HG02759 (cell line): ENCODE results near the gene ATP5ME.
"Not testable (repeated sequence)": the region's sequence is repeated elsewhere in the genome, so short reads cannot be mapped to it uniquely, and the experiment has no call there.

Source experiments
- ATAC-seq: cut with Tn5 transposase; IDR thresholded peaks from one replicate; pipeline ENCODE4 v1.9.1; 2021; ENCODE audit warnings: mild to moderate bottlenecking, moderate library complexity; ENCODE audit not compliant: unreplicated experiment

ATP5ME gene

GRCh38 chr4:705278-706082 is 31.4 kb upstream of the ATP5ME start, which contains the start of gene PCGF3:
PCGF3 (plus strand) TSS chr4:705832; CDS start chr4:733681, 27,849 bp downstream.
- ATAC-seq, result peak; percentile 96

DNA sequence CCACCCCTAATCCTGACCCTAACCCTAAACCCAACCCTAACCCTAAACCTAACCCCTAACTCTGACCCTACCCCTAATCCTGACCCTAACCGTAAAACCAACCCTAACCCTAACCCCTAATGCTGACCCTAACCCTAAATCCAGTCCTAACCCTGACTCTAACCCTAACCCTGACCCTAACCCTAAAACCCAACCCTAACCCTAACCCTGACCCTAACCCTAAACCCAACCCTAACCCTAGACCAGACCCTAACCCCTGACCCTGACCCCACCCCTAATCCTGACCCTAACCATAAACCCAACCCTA is 30.8 kb upstream of the ATP5ME start:
- ATAC-seq, result no peak

DNA sequence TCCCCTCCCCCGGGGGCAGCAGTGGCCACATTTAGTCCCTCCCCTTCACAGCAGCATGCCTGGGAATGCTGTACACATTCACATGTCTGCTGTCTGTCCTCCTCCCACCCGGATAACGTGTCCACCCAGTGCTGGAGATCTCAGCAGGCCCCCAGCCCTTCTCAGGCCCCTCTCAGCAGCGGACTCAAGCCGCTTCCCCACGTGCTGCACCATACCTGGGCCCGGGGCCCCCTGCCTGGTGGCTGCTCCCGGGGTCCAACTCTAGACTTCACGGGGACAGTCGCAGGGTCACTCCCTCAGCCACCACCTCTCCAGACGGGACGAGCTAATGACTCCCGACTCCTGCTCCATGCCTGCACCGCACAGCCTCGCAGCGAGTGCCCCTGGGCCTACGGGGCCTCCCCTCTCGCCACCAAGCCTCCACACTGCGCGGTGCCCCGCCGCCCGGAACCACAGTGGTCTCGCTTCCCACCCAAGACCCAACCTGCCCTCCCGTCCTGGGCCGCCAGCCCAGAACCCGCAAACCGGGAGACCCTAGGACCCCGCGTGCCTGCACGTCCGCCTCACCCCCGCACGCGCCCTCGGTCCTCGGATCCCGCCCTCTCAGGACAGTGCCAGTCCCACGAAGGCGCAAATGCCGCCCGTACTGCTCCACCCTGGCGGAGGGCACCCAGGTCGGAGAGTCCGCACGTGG is 30.3 kb upstream of the ATP5ME start:
- no peak for ATAC-seq

- ATAC-seq, result no peak
These were observed 29.5 kb upstream of the ATP5ME start for GRCh38 chr4:703336-704197.

DNA sequence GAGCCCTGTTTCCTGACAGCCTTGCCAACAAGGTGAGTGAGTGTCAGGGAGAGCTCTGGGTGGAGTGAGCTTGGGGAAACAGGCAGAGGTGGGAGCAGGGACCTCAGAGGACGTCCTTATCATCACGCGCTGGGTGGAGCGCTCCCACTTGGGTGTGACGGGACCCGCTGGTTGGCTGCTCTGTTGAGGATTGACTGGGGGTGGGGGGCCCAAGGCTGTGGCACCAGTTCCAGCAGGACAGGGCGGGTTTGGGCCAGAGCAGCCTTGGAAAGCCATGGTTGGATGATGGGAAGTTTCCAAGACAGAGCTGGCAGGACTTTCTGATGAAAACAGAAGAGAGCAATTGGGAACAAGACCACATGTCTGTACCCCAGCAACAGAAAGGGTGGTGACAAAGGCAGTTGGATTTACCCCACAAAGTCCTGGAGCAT is 28.6 kb upstream of the ATP5ME start:
- ATAC-seq, result no peak

- ATAC-seq, result no peak
These were observed 26.6 kb upstream of the ATP5ME start for GRCh38 chr4:700587-701264.

DNA sequence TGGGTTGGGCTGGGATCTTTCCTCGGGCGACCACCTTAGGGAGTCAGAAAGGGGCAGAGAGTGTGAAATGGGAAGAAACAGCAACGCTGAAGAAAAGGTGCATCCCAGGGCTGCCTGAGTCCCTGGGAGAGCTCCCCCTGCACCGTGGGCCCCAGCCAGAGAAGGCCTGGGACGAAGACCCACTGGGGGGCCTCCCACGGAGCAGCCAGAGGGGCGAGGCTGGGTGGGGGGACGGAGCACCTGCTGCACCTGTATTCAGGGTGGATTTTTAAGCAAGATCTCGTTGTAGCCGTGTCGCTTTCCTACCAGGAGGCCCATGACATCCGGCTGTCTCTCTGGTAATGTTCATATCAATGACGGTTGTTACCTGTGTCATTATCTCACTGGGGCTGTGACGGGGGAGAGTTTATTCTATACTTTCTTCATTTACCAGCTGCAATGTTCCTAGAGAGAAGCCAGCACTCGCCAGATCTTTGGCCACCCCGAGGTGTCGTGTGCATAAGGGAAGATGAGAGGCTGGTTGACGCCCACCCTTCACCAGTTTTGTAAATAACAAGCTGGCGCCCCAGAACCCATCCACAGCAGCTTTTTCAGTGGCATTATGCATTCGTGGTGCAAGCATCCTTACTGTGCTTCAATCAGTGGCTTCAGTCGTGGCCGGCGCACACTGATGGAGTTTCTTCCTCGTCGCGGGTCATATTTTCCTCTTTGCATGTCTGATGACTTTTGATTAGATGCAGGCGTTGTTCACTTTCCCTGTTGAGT is 25.9 kb upstream of the ATP5ME start:
- ATAC-seq, result no peak

DNA sequence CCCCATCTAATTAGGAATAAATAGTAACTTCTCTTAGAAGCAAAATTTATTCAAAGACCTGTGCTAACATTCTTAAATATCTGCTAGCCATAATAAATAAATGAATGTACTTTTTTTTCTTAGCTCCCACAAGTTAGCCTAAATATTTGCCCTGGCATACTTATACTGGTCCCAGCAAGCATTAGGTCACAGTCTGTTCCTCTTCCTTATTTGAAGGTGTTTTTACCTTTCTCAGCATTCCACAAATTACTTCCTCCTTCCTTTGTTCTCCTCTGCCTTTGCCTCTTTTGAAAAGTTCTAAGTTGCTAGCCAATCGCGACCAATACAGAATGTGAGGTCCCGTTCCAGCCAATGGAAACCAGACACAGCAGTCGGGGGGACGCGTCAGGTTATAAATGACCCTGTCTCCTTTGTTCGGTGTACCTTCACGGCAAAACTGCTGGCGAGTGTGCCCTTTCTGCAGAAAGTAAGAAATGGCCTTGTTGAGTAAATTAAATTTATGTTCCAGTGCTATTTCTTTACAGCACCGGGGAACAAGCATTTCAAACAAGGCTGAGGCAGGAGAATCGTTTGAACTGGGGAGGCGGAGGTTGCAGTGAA is 20.4 kb upstream of the ATP5ME start:
- not testable (repeated sequence) for ATAC-seq

DNA sequence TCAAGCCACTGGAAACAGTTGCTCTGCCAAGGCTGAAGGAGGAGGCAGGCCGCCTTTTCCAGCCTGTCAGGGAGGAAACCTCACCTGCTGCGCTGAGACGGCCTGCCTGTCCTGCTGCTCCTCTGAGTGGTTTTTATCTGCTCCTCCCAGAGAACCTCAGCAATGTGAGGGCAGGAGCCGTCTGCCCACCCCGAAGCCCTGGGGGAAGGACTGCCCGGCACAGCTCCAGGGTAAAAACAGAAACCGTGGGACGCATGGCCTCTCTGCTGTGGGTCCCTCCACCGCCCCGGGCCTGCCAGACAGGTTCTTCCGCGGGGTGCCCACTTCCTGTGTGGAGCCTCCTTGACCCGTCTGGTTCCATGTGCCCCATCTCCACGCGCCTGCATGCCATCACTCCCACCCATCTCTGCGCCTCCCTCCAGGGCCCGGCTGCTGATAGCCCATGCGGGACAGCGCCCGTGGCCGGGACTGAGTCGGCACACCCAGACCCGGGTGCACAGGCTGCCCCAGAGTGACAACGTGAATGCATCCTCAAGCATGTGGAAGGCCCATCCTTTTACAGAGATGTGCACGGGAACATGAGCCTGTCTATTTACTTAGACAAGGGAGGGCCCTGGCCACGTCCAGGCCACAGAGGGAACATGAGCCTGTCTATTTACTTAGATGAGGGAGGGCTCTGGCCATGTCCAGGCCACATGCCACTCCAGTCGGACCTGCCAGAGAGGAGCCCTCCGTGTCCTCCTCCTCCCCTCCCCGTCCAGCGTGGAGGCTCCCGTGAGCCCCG is 18.9 kb upstream of the ATP5ME start:
- no peak for ATAC-seq

DNA sequence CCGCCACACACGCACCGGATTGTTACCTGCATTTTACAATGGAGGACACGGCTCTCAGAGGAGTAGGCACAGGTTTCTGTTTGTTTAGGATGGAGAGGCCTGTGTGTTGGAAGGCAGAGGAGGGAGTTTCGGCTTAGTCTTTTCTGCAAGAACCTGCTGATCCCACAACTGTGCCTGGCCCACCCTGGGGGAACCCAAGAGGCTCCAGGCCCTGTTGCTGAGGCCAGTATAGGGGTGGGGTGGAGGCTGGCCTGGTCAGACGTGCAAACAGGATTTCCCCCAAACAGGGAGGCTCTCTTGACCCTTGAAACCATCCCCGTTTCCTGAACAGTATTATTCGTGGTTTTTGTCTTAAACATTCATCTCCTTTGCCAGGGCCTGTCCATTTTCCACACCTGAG is 15.6 kb upstream of the ATP5ME start:
- no peak for ATAC-seq

- no peak for ATAC-seq
These were observed 15.0 kb upstream of the ATP5ME start, which contains the start of gene SLC49A3 for GRCh38 chr4:688854-689681. SLC49A3 (minus strand) TSS chr4:689151; CDS start chr4:689127, 24 bp downstream.

DNA sequence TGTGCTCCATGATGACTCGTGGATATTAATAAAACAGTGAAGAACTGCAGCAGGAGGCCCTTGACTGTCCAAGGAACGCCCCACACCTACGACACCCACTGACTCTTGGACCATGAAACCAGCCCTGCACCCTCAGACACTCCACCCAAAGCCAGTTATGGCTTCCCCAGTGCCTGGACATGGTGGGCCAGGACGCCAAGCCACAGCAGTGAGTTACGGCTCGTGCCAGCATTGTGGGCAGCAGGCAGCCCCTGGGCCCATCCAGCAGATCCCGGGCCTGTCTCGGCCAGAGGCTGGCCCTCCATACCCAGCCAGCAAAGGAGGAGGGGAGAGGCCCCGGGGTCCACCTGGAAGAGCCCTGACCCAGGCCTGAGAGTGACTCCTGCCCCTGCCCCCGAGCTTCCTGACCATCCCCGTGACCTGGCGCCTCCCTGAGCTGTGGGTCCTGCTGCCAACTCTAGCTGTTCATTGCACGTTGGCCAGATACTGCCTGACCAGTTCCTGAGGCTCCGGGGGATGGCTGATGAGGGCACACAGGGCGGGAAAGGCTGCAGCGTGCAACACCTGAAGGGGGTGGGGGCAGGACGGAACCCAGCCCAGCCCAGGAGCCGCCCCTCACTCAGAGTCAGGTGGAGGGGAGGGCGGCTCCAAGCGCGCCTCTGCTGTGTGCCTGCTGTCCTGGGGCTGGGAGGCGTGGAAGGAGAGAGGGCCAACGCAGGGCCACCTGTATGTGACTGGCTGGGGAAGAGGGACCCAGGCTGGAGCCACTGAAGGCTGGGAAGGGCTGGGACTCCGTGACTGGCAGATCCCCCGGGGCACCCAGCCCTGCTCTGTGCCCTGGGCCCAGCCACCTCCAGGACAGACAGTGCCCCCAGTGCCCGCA is 14.1 kb upstream of the ATP5ME start:
- no peak for ATAC-seq

GRCh38 chr4:687048-687970 is 13.2 kb upstream of the ATP5ME start:
- no peak for ATAC-seq

DNA sequence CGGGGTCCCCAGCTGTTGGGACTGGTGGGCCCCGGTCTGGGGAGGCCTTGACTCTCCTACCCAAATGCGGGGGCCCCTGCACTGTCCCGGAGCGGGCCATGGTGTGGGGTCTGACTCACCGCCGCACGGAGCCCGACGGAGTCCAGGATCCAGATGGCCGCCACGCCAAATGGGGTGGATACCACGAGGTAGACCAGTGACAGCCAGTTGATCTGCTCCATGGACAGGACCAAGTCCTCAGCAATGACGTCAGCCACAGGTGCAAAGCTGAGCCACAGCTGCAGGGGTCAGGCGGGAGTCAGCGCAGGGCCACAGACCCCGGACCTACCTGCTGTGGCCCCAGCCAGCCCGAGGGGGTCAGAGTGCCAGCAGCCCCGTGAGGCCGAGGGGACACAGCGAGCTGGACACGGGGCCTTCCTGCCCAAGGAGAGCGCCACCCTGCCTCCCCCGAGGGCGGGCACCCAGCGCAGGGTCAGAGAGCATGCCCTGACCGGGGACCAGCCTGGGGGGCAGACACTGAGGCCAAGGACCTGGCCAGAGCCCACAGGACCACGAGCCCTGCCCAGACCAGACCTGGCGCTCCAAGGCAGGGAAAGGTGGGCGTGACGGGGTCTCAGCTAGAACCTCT is 12.5 kb upstream of the ATP5ME start:
- no peak for ATAC-seq

DNA sequence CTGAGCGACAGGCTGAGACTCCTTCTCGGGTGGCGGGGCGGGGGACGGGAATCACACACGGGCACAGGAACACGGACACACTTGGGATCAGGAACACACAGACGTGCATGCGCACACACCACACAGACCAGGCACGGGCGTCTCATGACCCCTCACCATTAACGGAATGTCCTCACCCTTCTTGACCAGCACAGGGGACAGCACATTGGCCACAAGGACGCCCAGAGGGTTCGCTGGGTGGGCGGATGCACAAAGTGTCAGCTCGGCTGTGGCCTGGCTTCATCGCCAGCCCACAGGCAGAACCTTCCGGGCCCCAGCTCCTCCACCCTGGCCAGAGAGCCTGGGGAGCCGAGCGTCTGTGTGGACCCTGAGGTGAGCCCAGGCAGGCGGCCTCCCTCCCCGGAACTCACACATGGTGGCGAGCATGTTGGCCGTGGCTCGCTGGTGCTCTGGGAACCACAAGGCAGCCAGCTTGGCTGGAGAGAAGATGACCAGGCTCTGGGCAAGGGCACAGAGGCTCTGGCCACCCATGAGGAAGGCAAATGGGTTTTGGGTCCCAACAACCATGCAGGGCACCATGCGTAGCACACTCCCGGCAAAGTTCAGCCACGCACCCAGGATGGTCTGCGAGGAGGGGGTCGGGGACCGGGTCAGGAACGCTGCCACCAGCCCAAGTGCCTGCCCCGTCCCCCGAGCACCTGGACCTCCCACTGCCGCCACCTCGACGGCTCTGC is 11.8 kb upstream of the ATP5ME start:
- no peak for ATAC-seq
